Rectal smooth muscle tissue (tissue), 1 donor: Measurements from ENCODE around the gene TBC1D1.
A peak's percentile ranks its signal among the peaks of the same experiment; 100 is the strongest.

Source experiments
- H3K27ac ChIP-seq: one replicate; pipeline ENCODE4 v1.7.0; 2013; ENCODE audit warnings: low read depth, low read length, inconsistent platforms
- H3K27me3 ChIP-seq: one replicate; pipeline ENCODE4 v1.7.0; 2013; ENCODE audit warnings: low read length; ENCODE audit not compliant: control insufficient read depth, insufficient read depth
- H3K36me3 ChIP-seq: one replicate; pipeline ENCODE4 v1.7.0; 2013; ENCODE audit warnings: low read length; ENCODE audit not compliant: control insufficient read depth, insufficient read depth
- H3K4me1 ChIP-seq: one replicate; pipeline ENCODE4 v1.7.0; 2013; ENCODE audit warnings: low read length; ENCODE audit not compliant: control insufficient read depth, insufficient read depth
- H3K4me3 ChIP-seq: one replicate; pipeline ENCODE4 v1.7.0; 2013; ENCODE audit warnings: low read length
- H3K9ac ChIP-seq: one replicate; pipeline ENCODE4 v1.7.0; 2013; ENCODE audit warnings: low read length

TBC1D1 gene

DNA sequence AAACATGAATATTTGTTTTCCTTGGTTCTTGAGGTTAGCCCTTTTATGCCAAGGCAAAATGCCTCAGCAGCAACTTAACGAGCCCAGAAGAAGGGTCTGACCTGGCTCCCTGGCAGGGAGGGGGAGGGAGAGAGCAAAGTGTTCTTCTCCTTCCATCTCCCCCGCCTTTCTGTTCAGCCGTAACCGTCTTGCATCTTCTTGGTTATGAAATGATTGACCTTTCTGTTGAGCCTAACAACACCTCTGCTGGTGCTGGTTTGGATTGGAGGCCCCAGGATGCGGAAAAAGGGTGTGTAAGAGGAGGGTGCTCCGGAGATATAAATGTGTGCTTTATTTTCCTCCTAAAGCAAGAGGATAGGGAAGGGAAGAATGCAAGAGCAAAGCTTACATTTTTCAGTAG is 114.0 kb downstream of the TBC1D1 start:
- no peak overlapping the region for H3K9ac ChIP-seq
- H3K27ac ChIP-seq: peak overlapping the region; percentile 64
- H3K4me1 ChIP-seq: peaks cover 50% of the 10 kb centered on the region
- H3K36me3 ChIP-seq: no peaks in the 10 kb centered on the region
- no peak overlapping the region for H3K4me3 ChIP-seq
- no peaks in the 10 kb centered on the region for H3K27me3 ChIP-seq

DNA sequence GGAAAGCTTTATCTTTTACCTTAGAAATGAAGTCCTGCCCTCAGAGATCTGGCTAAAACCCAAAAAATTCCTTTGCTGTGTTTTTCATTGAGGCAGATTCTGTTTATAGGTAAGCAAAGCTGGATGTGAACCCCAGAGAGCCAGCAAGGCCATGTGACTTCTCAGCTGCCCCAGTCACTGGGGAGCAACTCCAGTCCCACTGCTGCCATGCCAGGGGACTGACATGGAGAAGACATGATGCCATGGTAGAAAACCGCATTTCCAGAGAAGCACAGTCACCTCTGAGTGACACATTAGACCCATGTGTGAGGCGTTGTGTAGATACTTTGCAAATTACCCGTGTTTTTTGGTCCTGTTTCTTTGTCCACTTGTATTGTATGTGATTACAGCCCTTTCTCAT is 114.8 kb downstream of the TBC1D1 start:
- Histone ChIP-seq H3K9ac (no peak overlapping the region), H3K27ac (peak overlapping the region; percentile 64), H3K4me3 (no peak overlapping the region), H3K36me3 (no peaks in the 10 kb centered on the region), H3K27me3 (no peaks in the 10 kb centered on the region), H3K4me1 (peaks cover 54% of the 10 kb centered on the region)

DNA sequence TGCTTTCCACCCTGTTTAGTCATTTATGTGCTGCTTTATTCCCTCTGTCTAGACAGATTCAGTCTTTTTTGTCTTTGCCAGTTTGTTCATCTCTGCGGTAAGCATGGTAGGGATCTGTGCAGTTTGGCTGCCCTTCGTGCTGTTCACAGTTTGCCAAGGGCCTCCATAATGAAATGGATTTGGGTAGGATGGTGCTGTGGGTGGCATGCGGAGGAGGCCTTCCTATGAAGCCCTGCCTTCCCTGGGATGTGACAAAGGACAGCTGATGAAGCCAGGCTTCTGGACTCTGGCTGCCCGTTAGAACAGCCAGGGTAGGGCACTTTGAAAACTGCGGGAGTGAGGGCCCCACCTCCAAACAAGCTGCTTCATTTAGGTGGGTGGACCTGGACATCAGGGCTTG is 116.8 kb downstream of the TBC1D1 start:
- Histone ChIP-seq H3K4me1 (peaks cover 52% of the 10 kb centered on the region), H3K27ac (peak overlapping the region; percentile 16)

DNA sequence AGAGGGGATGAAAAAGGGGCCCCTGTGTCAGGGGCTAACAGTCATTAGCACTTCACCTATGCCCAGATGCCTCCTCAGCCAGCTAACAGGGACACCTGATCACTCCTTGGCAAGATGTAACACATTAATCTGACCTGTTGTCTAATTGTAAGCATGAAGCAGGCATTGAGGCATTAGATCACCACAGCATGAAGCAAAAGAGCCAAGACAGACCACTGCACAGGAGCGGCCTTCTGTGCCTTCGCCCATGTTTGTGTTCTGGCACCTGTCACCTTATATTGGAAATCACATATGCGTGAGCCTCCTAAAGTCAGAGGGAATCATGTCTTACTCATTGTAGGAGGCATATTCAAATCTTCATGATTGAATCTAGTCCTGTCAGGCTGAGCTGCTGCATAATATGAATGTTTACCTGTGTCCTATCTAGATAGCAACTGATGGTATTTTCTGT is 117.7 kb downstream of the TBC1D1 start:
- Histone ChIP-seq H3K36me3 (no peaks in the 10 kb centered on the region), H3K9ac (no peak overlapping the region), H3K27me3 (no peaks in the 10 kb centered on the region), H3K4me1 (peaks cover 46% of the 10 kb centered on the region), H3K27ac (peak overlapping the region; percentile 1), H3K4me3 (no peak overlapping the region)

More for the DNA sequence above, 116.8 kb downstream of the TBC1D1 start:
- Histone ChIP-seq H3K9ac (no peak overlapping the region), H3K4me3 (no peak overlapping the region), H3K27me3 (no peaks in the 10 kb centered on the region), H3K36me3 (no peaks in the 10 kb centered on the region)

DNA sequence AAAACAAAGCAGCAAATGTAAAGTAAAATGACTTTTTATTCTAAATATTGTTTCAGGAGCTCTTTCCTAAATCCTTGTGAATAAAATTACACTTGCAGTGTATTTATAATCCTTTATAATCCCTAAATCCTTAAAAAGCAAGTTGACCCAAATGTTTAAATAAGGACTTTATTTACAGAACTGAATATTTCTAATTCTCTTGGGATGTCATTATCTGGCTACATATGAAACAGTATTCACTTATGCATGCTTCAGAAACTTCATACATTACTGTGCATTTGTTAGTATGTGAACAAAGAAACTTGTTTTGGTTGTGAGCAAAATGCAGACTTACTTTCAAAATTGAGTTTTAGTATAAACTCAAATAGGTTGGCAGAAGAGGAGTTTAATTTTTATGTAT is 118.5 kb downstream of the TBC1D1 start:
- no peak overlapping the region for H3K9ac ChIP-seq
- no peak overlapping the region for H3K27ac ChIP-seq
- H3K36me3 ChIP-seq: no peaks in the 10 kb centered on the region
- H3K27me3 ChIP-seq: no peaks in the 10 kb centered on the region
- no peak overlapping the region for H3K4me3 ChIP-seq
- H3K4me1 ChIP-seq: peaks cover 47% of the 10 kb centered on the region

DNA sequence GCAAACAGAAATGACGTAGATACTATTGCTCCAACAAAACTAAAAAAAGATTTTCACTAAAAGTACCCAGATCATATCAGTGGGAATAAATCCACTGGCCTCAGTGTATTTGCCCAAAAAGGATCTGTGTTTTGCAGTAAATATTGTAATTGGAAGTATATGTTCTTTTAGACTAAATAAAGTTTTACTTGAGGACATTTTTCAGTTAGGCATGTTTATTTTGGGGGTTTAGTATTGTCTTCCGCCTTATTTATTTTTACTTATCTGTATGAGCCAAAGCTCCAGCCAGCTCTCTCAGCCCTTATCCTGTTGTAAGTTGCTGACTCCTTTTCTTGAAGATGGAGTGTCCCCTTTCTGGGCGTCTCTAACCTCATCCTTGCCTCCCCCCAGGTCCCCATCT is 119.1 kb downstream of the TBC1D1 start:
- Histone ChIP-seq H3K27me3 (no peaks in the 10 kb centered on the region), H3K4me3 (no peak overlapping the region), H3K36me3 (no peaks in the 10 kb centered on the region), H3K4me1 (peaks cover 45% of the 10 kb centered on the region), H3K27ac (no peak overlapping the region), H3K9ac (no peak overlapping the region)

DNA sequence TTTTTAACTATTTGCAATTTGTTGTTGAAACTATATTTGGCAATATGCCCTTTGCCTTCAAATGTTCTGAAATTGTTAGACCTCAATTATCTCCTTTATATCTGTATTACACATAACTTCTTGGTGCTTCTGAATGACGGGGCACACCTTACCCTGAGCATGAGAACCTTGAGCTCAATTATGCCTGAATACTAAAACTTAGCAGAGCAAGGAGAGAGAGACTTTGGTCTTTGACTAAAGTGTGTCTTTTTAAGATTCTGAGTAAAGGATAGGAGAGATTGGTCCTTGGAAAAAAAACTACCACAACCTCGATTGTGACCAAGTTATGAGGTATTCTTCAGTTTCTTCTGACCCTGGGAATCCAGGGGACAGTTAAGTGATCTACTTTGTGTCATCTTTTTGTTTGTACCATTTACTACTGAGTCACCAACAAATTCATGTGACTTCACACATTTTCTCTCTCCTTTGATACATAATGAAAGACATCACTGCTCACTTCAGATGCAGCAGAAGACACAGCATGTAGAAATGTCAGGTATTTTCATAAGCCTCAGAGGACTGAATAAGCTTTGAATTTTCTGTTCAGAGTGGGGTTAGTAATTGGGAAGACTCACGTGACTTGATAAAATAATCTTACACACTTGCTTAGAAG is 120.8 kb downstream of the TBC1D1 start:
- no peaks in the 10 kb centered on the region for H3K27me3 ChIP-seq
- no peaks in the 10 kb centered on the region for H3K36me3 ChIP-seq
- no peak overlapping the region for H3K27ac ChIP-seq
- H3K4me1 ChIP-seq: peaks cover 49% of the 10 kb centered on the region
- H3K4me3 ChIP-seq: no peak overlapping the region
- H3K9ac ChIP-seq: no peak overlapping the region

DNA sequence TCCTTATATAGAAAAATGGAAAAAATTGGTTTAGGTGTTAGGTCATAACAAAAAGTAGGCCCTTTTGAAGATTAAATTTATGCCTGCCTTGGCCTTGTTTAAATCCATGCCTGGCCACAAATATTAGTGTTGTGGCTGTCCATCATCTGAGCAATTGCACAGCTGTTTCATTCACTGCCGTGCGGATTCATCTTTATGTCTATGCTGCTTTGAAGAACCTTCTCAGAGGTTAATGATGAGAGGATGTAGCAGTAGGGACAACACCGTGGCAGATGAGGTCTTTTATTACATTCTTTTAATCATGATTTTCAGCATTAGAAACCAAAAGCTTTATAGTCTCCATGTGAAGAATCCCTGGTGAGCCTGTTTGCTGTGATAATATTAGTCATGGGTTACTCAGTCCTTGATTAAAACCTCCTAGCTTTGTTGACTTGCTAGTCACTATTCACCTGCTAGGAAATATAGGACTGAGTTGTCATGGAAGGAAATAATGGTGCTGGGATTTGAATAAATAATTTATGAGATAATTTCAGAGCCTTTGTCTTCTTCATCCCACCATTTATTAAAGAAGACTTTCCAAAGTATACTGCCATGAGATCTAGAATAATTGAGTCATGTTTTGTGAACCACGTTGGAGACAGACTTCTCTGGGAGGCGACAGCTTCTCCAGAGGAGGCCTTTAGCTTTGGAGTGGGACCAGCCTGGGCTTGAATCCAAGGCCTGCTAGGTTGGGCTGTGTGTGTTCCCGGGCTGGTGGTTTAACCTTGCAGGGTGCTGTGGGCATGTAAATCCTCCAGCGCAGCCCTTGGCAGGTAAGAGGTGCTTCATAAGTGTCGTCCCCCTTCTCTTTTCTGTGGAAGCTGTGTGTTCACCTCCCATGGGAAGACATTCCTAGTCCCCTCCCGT is 122.8 kb downstream of the TBC1D1 start:
- Histone ChIP-seq H3K4me1 (peaks cover 43% of the 10 kb centered on the region), H3K27ac (peak overlapping the region; percentile 76), H3K9ac (no peak overlapping the region), H3K27me3 (no peaks in the 10 kb centered on the region), H3K4me3 (no peak overlapping the region), H3K36me3 (peaks cover 2% of the 10 kb centered on the region)

DNA sequence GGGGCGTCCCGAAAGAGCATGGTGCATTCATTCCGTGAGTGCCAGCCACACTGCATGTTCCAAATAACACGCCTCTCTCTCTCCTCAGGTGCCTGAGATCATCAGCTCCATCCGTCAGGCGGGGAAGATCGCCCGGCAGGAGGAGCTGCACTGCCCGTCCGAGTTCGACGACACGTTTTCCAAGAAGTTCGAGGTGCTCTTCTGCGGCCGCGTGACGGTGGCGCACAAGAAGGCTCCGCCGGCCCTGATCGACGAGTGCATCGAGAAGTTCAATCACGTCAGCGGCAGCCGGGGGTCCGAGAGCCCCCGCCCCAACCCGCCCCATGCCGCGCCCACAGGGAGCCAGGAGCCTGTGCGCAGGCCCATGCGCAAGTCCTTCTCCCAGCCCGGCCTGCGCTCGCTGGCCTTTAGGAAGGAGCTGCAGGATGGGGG is 123.6 kb downstream of the TBC1D1 start:
- Histone ChIP-seq H3K4me3 (no peak overlapping the region), H3K4me1 (peaks cover 42% of the 10 kb centered on the region), H3K27ac (peak overlapping the region; percentile 76), H3K27me3 (no peaks in the 10 kb centered on the region), H3K36me3 (peaks cover 2% of the 10 kb centered on the region), H3K9ac (no peak overlapping the region)

DNA sequence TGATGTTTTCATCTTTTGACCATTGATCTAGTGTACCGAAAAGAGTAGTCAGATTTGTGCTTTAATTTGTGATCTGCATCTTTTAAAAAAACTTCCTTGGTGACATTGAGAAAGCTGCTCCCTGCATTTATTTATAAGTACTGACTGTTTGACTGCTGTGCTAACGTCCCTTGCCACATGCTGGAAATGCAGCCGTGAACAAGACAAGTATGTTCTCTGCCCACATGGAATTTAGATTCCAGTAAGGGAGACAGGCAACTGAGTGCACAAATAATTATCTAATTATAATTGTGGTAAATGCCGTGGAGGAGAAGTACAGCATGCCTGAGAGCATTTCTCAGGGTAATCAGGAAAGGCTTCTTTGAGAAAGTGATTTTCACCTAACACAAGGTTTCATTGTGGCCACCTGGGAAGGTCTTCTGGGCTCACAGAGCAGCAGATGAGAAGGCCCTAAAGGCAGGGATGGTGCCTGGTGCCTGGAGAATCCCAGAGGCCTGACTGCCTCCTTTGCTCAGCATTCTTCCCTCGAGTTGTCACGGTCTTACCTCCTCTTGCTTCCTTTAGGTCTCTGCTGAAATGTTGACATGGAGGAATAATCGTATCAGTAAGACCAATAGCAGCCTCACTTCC is 125.1 kb downstream of the TBC1D1 start:
- H3K27ac ChIP-seq: peak overlapping the region; percentile 45
- no peak overlapping the region for H3K9ac ChIP-seq

DNA sequence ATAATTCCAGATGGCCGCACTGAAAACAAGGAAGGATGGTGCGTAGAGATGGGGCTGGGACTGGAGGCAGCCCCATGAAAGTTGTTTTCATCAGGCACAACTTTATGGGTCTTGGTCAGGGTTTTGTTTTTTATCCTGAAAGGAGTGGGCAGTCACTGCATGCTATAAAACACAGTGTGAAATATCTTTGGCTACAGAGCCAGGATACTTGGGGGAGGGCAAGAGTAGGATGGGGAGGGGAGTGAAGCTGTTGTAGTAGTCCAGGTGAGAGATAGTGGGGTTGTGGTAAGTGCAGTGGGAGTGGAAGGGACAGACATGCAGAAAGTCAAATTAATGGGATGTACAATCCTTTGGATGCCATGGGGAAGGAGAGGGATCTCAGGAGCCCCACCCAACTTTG is 125.8 kb downstream of the TBC1D1 start:
- H3K9ac ChIP-seq: no peak overlapping the region
- H3K4me3 ChIP-seq: no peak overlapping the region
- H3K27me3 ChIP-seq: no peaks in the 10 kb centered on the region
- peaks cover 33% of the 10 kb centered on the region for H3K4me1 ChIP-seq
- peak overlapping the region; percentile 45 for H3K27ac ChIP-seq
- H3K36me3 ChIP-seq: peaks cover 6% of the 10 kb centered on the region

More for the DNA sequence above, 125.1 kb downstream of the TBC1D1 start:
- H3K27me3 ChIP-seq: no peaks in the 10 kb centered on the region
- no peak overlapping the region for H3K4me3 ChIP-seq
- H3K36me3 ChIP-seq: peaks cover 5% of the 10 kb centered on the region
- peaks cover 33% of the 10 kb centered on the region for H3K4me1 ChIP-seq

DNA sequence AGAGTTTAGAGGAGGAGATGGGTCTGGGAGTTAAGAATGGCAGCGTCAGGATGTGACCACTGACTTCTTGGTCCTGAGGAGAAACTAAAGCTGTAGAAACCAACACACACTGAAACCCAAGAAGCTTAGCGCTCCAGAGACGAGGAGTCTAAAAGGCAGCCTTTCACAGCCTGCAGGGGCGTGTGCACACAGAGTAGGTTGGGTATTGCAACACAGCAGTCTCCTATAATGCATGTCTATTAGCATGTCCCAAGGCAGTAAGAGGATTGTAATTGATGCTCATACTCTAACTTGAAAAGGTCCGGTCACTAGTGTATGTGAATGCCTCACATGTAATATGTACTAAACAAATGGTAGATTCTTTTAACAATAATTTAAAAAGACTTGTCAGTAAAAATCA is 126.7 kb downstream of the TBC1D1 start:
- Histone ChIP-seq H3K36me3 (peaks cover 8% of the 10 kb centered on the region), H3K27me3 (no peaks in the 10 kb centered on the region), H3K4me1 (peaks cover 28% of the 10 kb centered on the region), H3K9ac (no peak overlapping the region), H3K27ac (no peak overlapping the region), H3K4me3 (no peak overlapping the region)
